Fibroblast of the aortic adventitia (primary cell): Measurements from ENCODE around the gene FOXK2. TPM values are rescaled to one million over a fixed set of nuclear protein-coding genes. Genes with fewer than 3 reads are reported as not detected.

Experiments
- DNase-seq: peaks from one replicate; pipeline ENCODE4 v3.0.0-alpha.2; 2010; ENCODE audit warnings: low read depth
- H3K4me3 ChIP-seq: 2 replicates; pipeline ENCODE4 v1.5.1; 2011; ENCODE audit warnings: low read depth, mild to moderate bottlenecking, control low read depth, low read length, moderate library complexity
- CTCF ChIP-seq: IDR thresholded peaks from 2 replicates; pipeline ENCODE4 v1.5.1; 2011; ENCODE audit warnings: mild to moderate bottlenecking, low read length, control low read depth, inconsistent platforms; ENCODE audit not compliant: insufficient read depth
- total RNA-seq: library from RNA; depleted of rRNA; stranded (reverse); fragments of >200 nt; gene quantifications from 2 replicates; pipeline ENCODE4 v1.2.3, GENCODE V29; 2012; ENCODE audit warnings: low replicate concordance

Gene FOXK2
- total RNA-seq, 1 donor, result 28.2 TPM

GRCh38 chr17:82592289-82592766 is 72.8 kb downstream of the FOXK2 start:
- DNase-seq, result no peak
- no peak for TF ChIP-seq CTCF
- H3K4me3 ChIP-seq, result no peak overlapping the region

GRCh38 chr17:82592767-82593589 is 73.4 kb downstream of the FOXK2 start:
- peak; percentile 84 for DNase-seq
- TF ChIP-seq CTCF, result no peak
- peak overlapping the region; percentile 75 for H3K4me3 ChIP-seq

GRCh38 chr17:82593590-82594087 is 74.1 kb downstream of the FOXK2 start:
- H3K4me3 ChIP-seq, result peak overlapping the region; percentile 75
- peak; percentile 17 for DNase-seq
- peak; percentile 1 for TF ChIP-seq CTCF

DNA sequence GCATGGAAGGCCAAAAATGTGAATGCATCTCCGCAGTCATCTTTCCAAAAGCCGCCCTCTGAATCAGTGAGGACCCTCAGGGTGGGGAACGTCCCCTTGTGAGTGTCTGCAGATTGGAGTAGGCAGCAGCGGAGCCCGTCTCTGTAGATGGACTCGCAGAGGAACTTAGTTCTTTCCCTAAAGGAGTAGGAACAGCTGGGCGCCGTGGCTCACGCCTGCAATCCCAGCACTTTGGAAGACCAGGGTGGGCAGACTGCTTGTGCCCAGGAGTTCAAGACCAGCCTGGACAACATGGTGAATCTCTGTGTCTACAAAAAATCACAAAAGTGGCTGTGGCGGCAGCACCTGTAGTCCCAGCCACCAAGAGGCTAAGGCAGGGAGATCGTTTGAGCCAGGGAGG is 75.0 kb downstream of the FOXK2 start:
- H3K4me3 ChIP-seq, result no peak overlapping the region
- DNase-seq, result no peak
- TF ChIP-seq CTCF, result no peak

DNA sequence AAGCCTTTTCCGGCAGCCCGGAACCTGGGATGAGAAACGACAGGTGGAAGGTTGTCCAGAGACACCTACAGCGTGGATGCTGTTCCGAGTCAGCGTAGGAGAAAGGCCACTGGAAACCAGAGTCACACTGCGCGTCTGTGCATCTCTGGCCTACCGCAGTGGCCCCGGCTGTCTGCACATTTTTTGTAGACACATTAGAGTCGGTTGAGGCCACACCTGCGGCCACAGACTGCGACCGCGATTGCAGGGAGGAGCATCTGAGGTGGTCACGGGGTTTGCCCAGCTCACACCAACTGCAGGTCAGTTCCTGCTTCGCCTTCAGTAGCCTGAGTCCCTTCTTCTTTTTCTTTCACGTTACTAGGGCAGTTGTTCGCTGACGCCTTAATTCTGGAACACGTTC is 76.4 kb downstream of the FOXK2 start:
- no peak for TF ChIP-seq CTCF
- H3K4me3 ChIP-seq, result no peak overlapping the region
- no peak for DNase-seq

GRCh38 chr17:82596296-82596695 is 76.8 kb downstream of the FOXK2 start:
- DNase-seq, result no peak
- H3K4me3 ChIP-seq, result no peak overlapping the region
- no peak for TF ChIP-seq CTCF
